HG02870 (cell line): Measurements from ENCODE around the gene AREG.

Experiments
- ATAC-seq: cut with Tn5 transposase; IDR thresholded peaks from one replicate; pipeline ENCODE4 v1.9.1; 2021; ENCODE audit warnings: mild to moderate bottlenecking, moderate library complexity; ENCODE audit not compliant: unreplicated experiment

Gene AREG

DNA sequence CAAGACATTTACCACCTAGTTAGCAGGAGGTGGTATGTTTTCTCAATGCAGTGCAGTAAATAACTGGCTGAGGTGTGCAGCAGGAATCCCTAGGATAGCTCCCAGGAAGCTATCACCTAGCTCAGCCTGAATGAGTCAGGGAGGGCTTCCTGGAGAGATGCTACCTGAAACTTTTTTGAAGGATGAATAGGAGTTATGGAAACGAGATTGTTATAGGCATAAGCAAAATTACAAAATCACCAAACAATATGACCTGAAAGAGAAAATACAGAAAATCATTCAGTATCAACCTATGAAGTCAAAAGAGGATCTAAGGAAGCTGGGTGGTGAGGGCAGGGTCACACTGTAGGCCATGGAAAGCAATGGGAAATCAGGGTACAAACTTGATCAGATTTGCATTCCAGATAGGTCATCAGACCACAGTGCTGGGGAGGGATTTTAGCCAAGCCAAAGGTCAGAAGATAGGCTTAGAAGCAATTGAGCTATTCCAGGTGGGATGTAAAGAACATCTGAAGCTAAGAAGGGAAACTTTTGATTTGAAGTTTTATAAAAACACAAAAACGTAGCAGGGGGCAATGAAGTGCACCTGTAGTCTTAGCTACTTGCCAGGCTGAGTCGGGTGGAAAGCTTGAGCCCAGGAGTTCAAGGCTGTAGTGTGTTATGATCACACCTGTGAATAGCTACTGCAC lies 11.3 kb downstream of the AREG start:
- no peak for ATAC-seq

GRCh38 chr4:74456849-74457395 lies 12.0 kb downstream of the AREG start:
- no peak for ATAC-seq

GRCh38 chr4:74460833-74461232 lies 15.9 kb downstream of the AREG start:
- ATAC-seq = no peak

DNA sequence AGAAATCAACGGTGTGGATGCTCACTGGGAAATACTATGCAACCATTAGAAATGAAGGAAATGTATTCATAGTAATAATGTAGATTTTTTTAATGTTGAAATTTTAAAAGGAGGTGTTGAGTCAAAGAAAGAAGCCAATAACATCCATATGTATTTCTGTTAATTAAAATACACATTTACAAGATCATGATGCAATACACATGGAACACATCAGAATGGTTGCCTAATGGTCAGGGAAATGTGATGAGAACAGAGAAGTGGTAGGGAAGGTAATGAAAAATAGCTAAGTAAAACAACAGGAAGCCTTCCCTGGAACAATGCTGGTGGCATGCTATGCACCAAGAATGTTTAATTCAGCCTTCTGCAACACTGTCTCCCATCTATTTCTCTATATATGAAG lies 18.2 kb downstream of the AREG start:
- ATAC-seq = no peak

DNA sequence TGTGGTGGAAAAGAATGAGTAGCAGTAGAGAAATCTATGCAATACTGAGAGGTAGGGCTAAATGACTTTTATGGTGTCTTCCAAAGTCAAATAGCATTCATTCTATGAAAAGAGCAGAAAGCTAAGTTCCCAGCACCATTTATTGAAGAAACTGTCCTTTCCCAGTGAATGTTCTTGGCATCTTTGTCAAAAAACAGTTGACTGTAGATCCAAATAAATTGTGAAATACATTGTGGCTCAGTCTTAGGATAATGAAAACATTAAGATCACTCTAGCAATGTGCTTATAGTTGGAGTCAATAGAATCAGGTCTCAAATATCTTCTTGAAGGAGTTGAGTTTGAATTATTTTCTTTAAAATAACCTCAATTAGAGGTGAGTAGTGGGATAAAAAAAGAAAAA lies 19.4 kb downstream of the AREG start:
- ATAC-seq = no peak

- ATAC-seq = no peak
Measured at GRCh38 chr4:74466242-74466641, 21.3 kb downstream of the AREG start.

GRCh38 chr4:74471264-74471663 lies 26.3 kb downstream of the AREG start:
- no peak for ATAC-seq

GRCh38 chr4:74473155-74473811 lies 28.3 kb downstream of the AREG start:
- ATAC-seq = no peak

DNA sequence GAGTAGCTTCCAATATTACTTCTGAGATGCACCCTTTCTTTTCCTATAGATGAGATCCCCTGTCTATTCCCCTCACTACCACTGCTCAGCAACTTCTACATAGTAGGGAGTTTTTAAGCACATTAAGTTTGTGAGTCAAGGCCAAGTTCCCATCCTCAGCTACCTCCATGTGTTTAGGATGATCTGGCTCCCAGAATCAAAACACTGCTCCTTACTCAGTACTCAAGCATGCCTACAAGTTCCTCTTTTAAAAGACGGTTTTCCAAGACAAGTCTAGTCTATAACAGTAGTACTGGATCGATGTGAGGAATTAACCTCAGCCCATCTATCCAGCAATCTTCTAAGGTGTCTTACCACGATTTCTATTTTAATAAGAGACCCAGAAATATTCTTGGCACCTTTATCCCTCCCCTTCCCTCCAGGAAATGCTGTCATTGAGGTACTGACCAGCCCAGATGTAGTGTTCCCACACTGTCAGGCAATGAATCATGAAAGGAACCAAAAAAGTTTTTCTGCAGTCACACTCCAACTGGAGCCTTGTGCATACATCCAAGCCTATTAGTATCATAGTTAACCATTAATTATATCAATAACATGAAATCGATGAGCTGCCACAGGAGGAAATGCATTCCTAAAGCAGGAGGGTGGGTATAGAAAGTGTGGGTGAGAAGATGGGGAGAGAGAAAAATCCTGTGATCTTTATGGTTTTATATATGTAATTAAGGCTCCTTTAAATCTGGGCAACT lies 29.6 kb downstream of the AREG start:
- ATAC-seq = no peak

DNA sequence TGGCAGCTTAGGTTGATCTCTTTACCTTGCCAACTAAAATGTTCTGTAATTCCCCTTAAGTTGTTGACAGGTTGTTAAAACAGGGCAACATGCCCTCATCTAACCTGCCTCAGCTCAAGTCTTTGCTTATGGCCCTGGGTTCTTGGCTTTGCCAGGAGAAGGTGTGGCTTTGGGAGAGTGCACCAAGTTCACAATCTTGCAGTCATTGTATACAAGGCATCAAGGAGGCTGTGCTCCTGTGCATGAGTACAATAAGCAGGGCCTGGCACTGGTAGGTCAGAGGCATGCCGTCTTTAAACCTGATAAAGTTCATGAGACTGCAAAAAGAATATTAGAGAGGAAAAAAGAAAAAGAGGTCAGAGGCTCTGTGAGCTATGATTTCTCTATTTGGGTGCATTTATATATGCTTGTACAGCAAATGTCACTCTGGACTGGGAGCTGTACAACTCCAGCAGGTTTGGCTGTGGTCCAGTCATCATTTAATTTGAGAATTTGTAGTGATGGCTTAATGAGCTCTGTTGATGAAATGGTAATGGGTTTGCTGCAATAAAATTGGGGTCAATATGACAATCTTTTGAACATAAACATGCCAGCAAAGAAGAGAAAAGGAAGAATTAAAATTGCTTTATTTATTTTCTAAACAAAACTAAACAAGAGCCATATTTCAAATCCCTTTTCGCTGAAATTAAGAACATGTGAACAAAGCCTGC lies 30.3 kb downstream of the AREG start:
- no peak for ATAC-seq

GRCh38 chr4:74475946-74476345 lies 31.0 kb downstream of the AREG start:
- ATAC-seq = no peak

GRCh38 chr4:74479009-74479408 lies 34.1 kb downstream of the AREG start:
- ATAC-seq = no peak

GRCh38 chr4:74480267-74480666 lies 35.3 kb downstream of the AREG start:
- no peak for ATAC-seq

- no peak for ATAC-seq
Measured at GRCh38 chr4:74481891-74482609, 37.1 kb downstream of the AREG start.

GRCh38 chr4:74483226-74483911 lies 38.4 kb downstream of the AREG start:
- ATAC-seq = no peak

DNA sequence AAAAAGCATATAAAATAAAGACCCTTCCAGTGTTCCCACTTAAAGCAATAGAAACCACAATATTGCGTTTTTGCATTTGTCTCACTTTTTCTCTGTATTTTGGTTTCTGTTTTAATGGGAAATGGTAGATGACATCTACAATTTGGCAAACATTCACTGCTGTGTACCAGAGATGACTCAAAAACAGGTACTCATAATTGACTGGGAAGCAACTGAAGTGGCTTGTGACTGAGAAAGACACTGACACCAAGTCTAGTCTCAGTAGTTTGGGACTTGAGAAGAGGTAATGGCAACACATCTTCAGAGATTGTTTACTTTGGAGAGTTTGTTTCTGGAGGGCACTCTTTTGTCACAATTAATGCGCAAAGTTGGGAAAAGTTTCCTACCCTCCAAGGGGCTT lies 42.0 kb downstream of the AREG start:
- no peak for ATAC-seq

GRCh38 chr4:74487771-74488170 lies 42.8 kb downstream of the AREG start:
- no peak for ATAC-seq

GRCh38 chr4:74490736-74491135 lies 45.8 kb downstream of the AREG start:
- ATAC-seq = no peak

DNA sequence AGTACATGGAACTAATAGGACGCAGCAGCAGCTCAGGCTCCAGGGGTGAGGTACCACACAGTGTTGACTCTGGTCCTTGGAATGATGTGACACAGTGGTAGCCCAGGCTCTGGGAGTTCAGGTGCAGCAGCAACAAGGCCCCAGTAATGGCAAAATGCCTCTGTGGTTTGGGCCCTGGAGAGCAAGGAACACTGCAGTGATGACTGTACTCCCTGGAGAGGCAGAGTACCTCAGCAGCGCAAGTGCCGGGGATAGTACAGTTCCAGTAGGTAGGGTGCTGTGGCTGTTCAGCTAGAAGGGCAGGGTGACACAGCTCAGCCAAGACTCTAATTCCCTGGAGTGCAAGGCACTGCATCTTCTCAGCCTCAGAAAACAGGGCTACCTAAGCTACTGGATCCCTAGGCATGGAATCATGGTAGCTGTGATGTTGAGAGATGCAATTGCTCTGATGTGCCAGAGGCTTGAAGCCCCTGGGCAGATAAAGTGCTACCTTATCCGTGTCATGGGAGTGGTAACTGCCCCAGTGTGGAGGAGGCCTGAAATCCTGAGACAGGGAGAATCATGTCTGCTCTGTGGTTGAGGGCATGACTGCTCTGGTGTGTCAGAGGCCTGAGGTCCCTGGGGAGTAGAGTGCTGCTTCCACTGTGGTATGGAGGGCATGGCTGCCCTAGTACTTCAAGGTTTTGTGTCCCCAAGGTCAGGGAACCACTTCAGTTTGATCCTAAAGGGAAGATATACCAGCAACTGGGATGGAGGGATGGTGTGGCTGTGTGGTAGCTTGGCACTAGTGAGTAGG lies 55.2 kb downstream of the AREG start:
- ATAC-seq = no peak
